Ammon's horn (tissue), 1 donor: ENCODE results near the gene RIMBP2.

Experiments
- DNase-seq: peaks from one replicate; pipeline ENCODE4 v3.0.0-alpha.2; 2016; ENCODE audit warnings: low spot score

Gene RIMBP2

DNA sequence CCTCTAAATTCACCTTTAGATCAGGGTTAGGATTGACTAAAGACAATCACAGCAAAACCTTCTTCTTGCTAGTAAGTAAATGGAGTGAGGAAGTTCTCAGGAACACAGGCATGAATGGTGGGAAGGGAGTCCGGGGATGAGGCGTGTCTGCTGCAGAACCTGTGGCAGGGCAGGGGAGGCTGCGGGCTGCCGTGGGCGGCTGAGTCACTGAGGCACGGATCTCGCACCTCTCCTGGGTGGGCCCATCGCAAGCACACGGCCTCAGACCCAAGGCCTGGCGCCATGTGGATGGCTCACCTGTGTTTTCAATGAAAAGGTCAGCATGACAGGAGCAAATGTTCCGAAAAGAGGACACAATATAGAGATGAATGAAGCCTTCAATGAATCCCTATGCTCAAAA lies 293.0 kb downstream of the RIMBP2 start:
- DNase-seq: no peak

- no peak for DNase-seq
Measured at GRCh38 chr12:130422676-130423075, 293.4 kb downstream of the RIMBP2 start.

DNA sequence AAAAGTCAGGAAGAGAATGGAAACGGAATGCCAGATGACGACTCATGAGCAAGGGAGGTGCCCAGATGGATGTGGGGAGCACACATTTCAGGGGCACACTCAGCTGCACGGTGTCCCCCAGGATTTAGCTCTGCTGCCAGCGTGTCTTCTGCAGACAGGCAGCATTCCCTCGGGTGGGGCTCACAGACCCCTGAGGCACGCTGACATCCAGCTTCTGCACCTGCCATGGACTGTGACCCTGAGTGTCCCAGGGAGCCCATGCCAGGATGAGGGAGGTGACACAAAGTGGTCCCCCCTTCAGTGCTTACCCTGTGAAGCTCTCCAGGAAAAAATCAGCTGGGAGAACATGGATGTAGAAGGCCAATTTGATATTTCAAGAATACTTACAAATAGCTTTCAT lies 294.2 kb downstream of the RIMBP2 start:
- DNase-seq: no peak

DNA sequence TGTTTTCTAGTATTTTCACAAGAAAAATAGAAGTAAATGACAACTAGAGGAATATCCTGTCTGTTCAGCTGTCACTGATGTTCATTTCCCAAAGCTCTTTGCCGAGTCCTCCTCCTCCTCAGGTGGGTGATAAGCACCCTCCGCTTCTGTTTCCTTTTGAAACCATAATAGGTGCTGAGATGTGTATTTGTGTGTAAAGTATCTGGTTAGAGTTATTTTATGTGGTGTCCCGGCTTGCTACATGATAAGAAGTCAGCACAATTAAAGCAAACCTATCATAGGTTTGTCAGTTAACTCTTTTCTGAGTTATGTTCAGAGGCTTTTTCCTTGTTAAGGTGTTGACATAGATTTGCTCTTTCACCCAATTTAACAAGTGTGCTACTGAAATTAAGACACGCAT lies 296.0 kb downstream of the RIMBP2 start:
- no peak for DNase-seq

GRCh38 chr12:130419116-130419515 lies 297.0 kb downstream of the RIMBP2 start:
- no peak for DNase-seq

DNA sequence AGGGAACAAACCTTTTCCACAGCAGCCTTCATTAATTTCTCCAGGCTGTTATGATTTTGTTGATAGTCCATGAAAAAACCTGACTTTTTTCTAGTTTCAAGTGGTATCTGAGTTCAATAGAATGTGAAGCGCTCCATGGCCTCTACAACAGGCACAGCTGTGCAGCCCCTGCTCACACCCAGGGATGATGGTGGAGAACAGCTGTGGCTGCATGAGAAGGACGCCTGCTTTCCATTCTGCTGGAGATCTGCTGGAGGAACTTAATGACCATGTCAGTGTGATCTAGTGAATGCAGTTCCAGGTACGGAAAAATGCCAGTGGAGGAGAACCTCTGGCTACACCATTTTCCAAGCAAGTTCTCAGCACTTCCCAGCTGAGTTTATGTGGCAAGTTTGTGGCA lies 297.8 kb downstream of the RIMBP2 start:
- no peak for DNase-seq

GRCh38 chr12:130414381-130414780 lies 301.7 kb downstream of the RIMBP2 start:
- DNase-seq: no peak

DNA sequence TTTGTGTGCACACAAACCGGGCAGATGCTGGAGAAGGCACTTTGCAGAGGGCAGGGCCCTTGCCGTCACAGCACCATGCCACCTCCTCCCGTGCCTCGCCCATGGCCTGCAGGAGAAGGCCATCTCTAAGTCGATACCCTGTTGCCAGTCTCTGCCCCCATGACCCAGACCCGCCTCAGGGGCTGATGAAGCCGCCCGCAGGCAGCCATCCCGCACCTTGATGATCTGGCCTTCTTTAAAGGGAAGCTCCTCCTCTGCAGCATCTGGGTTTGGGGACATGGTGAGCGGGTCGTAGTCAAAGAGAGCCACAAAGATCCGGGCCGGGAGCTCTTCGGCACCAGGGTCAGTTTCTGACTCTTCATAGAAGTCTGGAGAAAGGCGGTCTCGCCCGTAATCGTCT lies 302.2 kb downstream of the RIMBP2 start:
- DNase-seq: no peak

DNA sequence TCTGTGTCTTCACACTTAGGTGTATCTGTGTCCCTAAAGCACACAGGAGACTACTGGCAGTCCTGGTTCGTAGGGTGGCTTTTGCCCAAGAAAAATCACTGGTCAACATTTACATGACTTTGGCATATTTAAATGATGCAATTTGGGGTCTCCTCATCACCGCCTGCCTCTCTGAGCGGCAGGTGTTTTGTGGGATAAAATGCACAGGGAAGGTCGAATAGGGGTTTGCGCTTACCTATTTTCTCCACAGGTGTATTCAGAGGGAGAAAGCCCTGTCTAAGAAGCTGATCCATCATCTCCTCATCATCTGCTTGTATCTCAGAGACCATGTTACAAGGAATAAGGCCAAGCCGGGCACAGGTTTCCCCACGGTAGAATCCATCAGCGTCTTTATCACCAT lies 303.7 kb downstream of the RIMBP2 start:
- DNase-seq: no peak

- DNase-seq: no peak
Measured at GRCh38 chr12:130405332-130405731, 310.8 kb downstream of the RIMBP2 start.

DNA sequence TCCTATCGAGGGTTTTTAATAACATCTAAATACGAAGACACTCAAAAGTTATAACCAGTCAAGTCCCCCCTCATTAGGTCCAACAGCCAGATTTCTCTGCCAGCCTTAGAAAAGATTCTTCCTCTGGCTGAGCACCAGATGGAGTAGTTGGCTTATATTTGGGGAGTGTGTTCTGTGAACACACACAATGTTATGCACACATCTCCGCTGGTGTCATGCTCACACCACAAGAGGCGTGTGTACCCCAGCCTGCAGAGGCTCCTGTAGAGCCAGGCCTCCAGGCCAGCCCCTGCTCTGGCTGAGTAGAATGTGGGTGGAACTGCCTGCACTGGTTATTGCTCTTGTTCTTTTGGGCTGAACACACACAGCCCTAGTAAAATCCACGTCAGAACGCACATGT lies 314.4 kb downstream of the RIMBP2 start:
- peak; percentile 63 for DNase-seq

- DNase-seq: no peak
Measured at GRCh38 chr12:130398100-130398848, 317.8 kb downstream of the RIMBP2 start.

GRCh38 chr12:130396667-130397066 lies 319.4 kb downstream of the RIMBP2 start:
- DNase-seq: no peak

DNA sequence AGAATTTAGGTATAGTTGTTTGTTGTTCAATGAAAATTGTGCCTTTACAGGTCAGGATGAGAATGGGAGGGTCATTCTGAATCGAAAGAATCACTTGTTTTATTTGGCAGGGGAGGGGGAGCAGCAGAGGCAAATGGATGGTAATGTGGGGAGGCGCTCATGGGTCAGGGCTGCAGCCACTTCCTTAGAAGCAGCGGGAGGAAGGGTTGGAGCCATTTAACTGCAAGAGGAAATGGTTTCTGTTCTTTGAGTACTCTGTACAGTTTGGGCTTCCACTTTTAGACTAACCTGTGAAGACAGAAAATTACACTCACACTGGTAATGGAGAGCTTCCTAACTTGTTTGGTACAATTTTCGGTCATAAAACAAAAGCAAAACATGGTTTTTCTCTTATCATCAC lies 321.2 kb downstream of the RIMBP2 start:
- no peak for DNase-seq

- DNase-seq: no peak
Measured at GRCh38 chr12:130391186-130391585, 324.9 kb downstream of the RIMBP2 start.

- no peak for DNase-seq
Measured at GRCh38 chr12:130385193-130385592, 330.9 kb downstream of the RIMBP2 start.

DNA sequence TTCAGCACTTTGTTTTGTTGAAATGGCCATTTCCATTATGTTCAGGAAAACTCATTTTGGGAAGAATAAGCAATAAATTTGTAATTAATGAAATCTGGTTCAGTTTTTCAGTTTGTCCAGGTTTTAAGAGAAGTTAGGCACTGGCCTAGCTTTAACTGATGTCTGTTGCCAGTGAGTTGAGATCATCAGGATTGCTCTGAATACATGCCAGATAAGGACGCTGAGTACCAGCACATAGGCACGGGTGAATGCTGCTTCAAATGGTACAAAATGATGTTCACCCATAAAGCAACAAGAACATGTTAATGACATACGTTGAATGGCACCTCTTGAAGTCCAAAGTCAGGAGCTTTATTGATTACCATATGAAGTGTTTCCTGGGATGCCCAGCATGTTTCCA lies 331.9 kb downstream of the RIMBP2 start:
- DNase-seq: no peak

DNA sequence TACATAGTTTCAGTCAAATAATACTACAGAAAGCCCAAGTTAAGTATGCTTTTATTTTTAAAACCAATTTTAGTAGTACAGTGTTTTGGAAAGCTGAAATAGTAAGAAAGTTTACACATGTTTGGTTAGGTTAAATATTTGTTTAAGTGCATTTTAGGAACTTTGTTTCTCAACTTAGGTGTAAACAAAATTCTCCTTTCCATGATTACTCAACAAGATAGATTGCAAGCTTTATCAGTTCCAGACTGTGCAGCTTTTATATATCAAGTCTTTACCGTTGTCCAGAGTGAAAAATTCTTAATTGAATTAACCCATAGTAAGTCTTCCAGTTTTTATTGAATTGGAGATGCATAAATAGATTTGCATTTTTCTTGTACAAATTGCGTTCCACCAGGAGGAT lies 333.3 kb downstream of the RIMBP2 start:
- DNase-seq: no peak

DNA sequence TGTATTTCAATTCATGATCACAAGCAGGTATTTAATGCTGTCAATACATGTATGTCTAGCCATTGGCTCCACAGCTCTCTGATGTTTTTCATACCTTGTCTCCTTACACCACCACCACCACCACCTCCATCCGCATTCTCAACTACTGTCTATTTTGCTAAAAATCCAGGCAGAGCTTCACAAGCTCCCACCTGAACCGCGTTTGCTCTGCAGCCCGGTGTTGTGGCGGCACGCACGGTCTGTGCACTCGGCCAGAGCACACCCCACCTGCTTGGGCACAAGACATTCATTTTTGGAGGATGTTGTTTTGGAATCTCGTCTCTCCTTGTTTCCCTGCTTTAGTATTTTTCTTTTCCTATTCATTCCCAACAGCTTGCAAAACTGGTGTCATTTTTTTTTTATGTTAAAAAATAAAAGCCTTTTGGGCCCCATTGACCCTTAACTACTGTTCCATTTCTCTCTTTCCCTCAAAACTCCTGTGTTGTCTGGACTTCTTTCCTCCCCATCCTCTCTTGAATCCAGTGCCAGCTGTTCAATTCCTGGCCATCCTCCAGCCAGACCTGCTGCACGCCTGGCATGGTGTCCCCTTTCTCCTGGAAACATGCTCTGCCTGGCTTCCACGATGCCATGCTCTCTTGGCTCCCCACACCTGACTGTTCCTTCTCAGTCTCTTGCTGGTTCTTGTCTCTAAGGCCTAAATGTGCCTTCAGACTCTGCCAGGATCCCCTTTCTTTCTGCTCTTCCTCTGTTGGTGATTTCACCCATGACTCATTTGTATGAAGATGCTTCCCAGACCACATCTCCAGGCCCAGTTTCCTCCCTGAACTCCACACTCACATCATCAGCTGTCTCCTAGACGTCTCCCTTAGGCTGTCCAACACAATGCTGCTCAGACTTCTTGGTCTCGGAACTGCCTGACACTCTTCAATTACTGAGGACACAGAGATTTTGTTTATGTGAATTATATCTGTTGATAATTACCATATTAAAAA lies 340.5 kb downstream of the RIMBP2 start:
- no peak for DNase-seq

GRCh38 chr12:130374083-130374482 lies 342.0 kb downstream of the RIMBP2 start:
- no peak for DNase-seq

- no peak for DNase-seq
Measured at GRCh38 chr12:130372936-130373335, 343.2 kb downstream of the RIMBP2 start.

GRCh38 chr12:130371296-130371695 lies 344.8 kb downstream of the RIMBP2 start:
- no peak for DNase-seq

DNA sequence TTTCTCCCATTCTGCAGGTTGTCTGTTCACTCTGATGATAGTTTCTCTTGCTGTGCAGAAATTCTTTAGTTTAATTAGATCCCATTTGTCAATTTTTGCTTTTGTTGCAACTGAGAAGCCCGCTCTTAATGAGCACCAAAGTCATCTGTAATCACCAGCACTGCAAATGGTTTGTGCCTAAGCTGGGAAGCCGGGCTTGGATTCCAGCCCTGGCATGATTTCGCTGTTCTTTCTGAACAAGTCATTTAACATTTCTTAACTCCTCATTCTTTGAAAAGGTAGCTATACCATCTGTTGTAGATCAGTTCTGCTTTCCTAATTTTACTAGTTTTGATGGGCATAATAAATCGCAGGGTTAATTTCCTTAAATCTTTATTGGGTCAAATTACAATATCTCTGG lies 346.3 kb downstream of the RIMBP2 start:
- DNase-seq: no peak
